KMS-11 (cell line): ENCODE data around the gene CIT.

Experiments used
- H2AFZ ChIP-seq: fragments of 200-600 bp; sonication (generic); 2 replicates; pipeline ENCODE4 v1.6.1; 2016; ENCODE audit warnings: antibody characterized with exemption, mixed run types, low read depth
- H3K27ac ChIP-seq: fragments of 200-600 bp; sonication (generic); 2 replicates; pipeline ENCODE4 v1.6.1; 2016; ENCODE audit warnings: mild to moderate bottlenecking, mixed run types
- H3K27me3 ChIP-seq: fragments of 200-600 bp; sonication (generic); 2 replicates; pipeline ENCODE4 v1.6.1; 2017; ENCODE audit warnings: mild to moderate bottlenecking, low read depth, mixed run types, moderate library complexity; ENCODE audit not compliant: insufficient read depth
- H3K36me3 ChIP-seq: fragments of 200-600 bp; sonication (generic); 2 replicates; pipeline ENCODE4 v1.6.1; 2017; ENCODE audit warnings: mild to moderate bottlenecking, mixed run types; ENCODE audit not compliant: insufficient read depth
- H3K4me1 ChIP-seq: fragments of 200-600 bp; sonication (generic); 2 replicates; pipeline ENCODE4 v1.6.1; 2016; ENCODE audit warnings: mild to moderate bottlenecking, low read depth, mixed run types; ENCODE audit not compliant: poor library complexity, severe bottlenecking
- H3K4me2 ChIP-seq: fragments of 200-600 bp; sonication (generic); 2 replicates; pipeline ENCODE4 v1.7.0; 2016; ENCODE audit warnings: mild to moderate bottlenecking, mixed run types
- H3K4me3 ChIP-seq: fragments of 200-600 bp; sonication (generic); IDR thresholded peaks from 2 replicates; pipeline ENCODE4 v1.6.1; 2017; ENCODE audit warnings: low read depth, low read length, mixed read lengths; ENCODE audit not compliant: insufficient read depth
- H3K79me2 ChIP-seq: fragments of 200-600 bp; sonication (generic); 2 replicates; pipeline ENCODE4 v1.6.1; 2016; ENCODE audit warnings: low read depth, mixed run types; ENCODE audit not compliant: insufficient read depth
- H3K9ac ChIP-seq: fragments of 200-600 bp; sonication (generic); 2 replicates; pipeline ENCODE4 v1.6.1; 2016; ENCODE audit warnings: mild to moderate bottlenecking, mixed run types
- H4K20me1 ChIP-seq: fragments of 200-600 bp; sonication (generic); 2 replicates; pipeline ENCODE4 v1.6.1; 2016; ENCODE audit warnings: mild to moderate bottlenecking, mixed run types; ENCODE audit not compliant: insufficient read depth
- TF ChIP-seq, protein P1 (sequence below): fragments of 200-600 bp; sonication (generic); conservative IDR thresholded peaks from 2 replicates; pipeline ENCODE4 v1.6.1; 2017; ENCODE audit warnings: low read depth, mild to moderate bottlenecking, antibody characterized with exemption, low read length, moderate library complexity, mixed read lengths

The CIT gene

DNA sequence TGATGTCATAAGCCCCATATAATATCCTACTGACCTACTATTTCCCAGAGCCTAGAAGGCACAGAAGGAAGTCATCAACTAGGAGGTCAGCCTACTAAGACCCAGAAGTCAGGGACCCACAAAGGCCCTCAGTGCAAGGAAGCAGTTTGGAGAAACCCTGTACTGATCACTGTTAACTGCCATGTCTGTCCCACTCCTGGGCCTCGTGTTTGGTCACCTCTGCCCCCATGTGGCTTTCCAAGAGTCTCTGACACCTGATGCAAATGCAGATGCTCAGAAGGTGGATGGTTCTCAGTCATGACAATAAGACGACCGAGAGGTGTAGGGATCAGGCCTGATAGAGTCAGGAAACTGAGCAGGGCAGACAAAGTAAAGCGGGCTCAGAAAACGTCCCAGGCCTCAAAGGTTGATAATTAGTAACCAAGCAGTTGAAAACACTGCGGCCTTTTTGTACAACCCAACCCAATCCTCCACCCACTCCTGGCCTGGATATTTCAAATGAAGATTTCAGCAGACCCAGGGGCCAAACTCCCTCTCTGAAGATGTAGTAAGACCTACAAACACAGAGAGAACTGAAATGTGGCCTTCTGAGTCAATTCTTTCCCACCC lies 185.8 kb downstream of the CIT start:
- Histone ChIP-seq H4K20me1 (no peaks in the 10 kb centered on the region), H3K4me2 (no peak overlapping the region), H3K27ac (no peak overlapping the region), H3K9ac (no peak overlapping the region), H3K4me3 (no peak overlapping the region), H3K27me3 (no peaks in the 10 kb centered on the region), H3K79me2 (no peaks in the 10 kb centered on the region), H2AFZ (no peak overlapping the region), H3K36me3 (no peaks in the 10 kb centered on the region), H3K4me1 (no peaks in the 10 kb centered on the region)
- TF ChIP-seq, protein P1, sequence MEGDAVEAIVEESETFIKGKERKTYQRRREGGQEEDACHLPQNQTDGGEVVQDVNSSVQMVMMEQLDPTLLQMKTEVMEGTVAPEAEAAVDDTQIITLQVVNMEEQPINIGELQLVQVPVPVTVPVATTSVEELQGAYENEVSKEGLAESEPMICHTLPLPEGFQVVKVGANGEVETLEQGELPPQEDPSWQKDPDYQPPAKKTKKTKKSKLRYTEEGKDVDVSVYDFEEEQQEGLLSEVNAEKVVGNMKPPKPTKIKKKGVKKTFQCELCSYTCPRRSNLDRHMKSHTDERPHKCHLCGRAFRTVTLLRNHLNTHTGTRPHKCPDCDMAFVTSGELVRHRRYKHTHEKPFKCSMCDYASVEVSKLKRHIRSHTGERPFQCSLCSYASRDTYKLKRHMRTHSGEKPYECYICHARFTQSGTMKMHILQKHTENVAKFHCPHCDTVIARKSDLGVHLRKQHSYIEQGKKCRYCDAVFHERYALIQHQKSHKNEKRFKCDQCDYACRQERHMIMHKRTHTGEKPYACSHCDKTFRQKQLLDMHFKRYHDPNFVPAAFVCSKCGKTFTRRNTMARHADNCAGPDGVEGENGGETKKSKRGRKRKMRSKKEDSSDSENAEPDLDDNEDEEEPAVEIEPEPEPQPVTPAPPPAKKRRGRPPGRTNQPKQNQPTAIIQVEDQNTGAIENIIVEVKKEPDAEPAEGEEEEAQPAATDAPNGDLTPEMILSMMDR = no peak

DNA sequence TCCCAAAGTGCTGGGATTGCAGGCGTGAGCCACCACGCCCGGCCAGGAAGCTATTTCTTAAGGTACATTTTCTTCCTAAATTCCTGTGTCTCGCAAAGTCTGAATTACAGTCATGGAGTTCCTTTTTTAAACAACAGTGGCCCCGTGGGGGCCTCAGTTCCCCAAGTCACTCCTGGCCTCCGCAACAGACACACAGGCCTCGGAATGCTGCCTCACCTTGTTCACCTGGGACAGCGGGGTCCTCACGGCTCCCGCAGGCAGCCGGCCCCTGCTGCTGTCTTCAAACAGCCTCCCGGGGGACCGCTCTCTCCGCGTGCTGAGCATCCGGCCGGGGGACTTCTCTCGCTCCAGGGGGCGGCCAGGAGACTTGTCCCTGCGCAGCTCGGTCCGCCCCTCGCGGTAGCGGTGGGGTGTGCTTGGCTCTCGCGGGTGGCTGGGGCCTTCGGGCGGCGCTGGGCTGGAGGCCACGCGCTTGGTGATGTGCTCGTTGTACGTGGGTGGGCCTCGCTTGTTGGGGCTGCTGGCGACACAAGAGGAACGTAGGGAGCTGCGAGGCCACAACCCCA lies 187.1 kb downstream of the CIT start:
- Histone ChIP-seq H3K4me1 (no peaks in the 10 kb centered on the region), H3K4me2 (no peak overlapping the region), H3K9ac (no peak overlapping the region), H3K27me3 (no peaks in the 10 kb centered on the region), H3K4me3 (no peak overlapping the region), H4K20me1 (no peaks in the 10 kb centered on the region), H3K79me2 (no peaks in the 10 kb centered on the region), H3K36me3 (no peaks in the 10 kb centered on the region), H3K27ac (no peak overlapping the region), H2AFZ (no peak overlapping the region)
- TF ChIP-seq, protein P1 = no peak

DNA sequence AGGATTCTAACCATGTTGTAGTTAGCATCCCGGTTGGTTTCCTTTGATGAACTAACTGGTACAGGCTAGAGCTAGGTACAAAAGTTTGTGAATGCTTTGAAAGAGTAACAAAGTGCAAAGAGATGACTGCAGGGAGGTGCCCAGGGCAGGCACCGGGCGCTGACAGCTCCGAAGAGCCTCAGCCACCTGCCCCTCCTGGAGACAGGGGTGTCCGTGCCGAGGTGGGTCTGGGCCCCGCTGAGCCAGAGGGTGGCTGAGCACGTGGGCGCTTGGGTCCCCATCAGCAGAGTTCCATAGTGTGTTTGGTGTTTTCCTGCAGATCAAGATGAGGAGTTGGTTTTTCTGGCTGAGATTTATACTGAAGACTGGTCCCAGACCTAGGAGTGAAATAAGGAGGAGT lies 189.2 kb downstream of the CIT start:
- H3K27me3 ChIP-seq = no peaks in the 10 kb centered on the region
- H3K36me3 ChIP-seq = no peaks in the 10 kb centered on the region
- H3K9ac ChIP-seq = no peak overlapping the region
- peaks cover under 1% of the 10 kb centered on the region for H3K4me1 ChIP-seq
- no peaks in the 10 kb centered on the region for H3K79me2 ChIP-seq
- H2AFZ ChIP-seq = no peak overlapping the region
- no peak overlapping the region for H3K27ac ChIP-seq
- no peaks in the 10 kb centered on the region for H4K20me1 ChIP-seq
- TF ChIP-seq, protein P1 = no peak
- H3K4me3 ChIP-seq = no peak overlapping the region
- no peak overlapping the region for H3K4me2 ChIP-seq

DNA sequence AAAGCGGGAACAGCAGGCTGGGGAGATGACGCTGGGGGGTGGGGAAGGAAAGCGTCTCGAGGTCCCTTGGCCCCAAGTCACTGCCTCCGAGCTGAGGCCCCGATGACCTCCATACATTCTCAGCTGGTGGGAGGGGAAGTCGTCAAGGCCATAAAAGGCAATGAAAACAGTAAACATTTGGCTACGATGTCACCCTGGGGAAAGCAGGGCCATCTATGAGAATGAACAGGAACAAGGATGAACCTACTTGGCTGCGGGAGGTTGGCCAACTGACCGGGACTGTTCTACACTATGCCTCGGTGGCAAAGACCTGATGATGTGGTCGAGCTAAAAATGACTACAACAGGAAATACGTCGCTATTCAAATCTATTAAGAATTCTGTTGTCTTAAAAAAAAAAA lies 189.7 kb downstream of the CIT start:
- Histone ChIP-seq H3K9ac (no peak overlapping the region), H3K4me2 (no peak overlapping the region), H3K4me3 (no peak overlapping the region), H3K36me3 (no peaks in the 10 kb centered on the region), H3K4me1 (peaks cover 5% of the 10 kb centered on the region), H2AFZ (no peak overlapping the region), H3K79me2 (no peaks in the 10 kb centered on the region), H3K27ac (no peak overlapping the region), H3K27me3 (no peaks in the 10 kb centered on the region), H4K20me1 (no peaks in the 10 kb centered on the region)
- TF ChIP-seq, protein P1 = no peak
